PC-3 (cell line): Measurements from ENCODE around the gene PLEKHA1.

Source experiments
- CTCF ChIP-seq: fragments of 300-600 bp; sonication (generic); conservative IDR thresholded peaks from 2 replicates; pipeline ENCODE4 v1.5.1; 2017; ENCODE audit warnings: antibody characterized with exemption, low read depth, mild to moderate bottlenecking, low read length
- EZH2 ChIP-seq: fragments of 300-600 bp; sonication (generic); IDR thresholded peaks from one replicate; pipeline ENCODE4 v1.6.1; 2017; ENCODE audit warnings: antibody characterized with exemption, mild to moderate bottlenecking, low read length; ENCODE audit not compliant: unreplicated experiment
- EZH2phosphoT487 ChIP-seq: fragments of 300-600 bp; sonication (generic); IDR thresholded peaks from 2 replicates; pipeline ENCODE4 v1.6.1; 2018; ENCODE audit warnings: mild to moderate bottlenecking, antibody characterized with exemption, low read length, borderline replicate concordance

- TF ChIP-seq EZH2phosphoT487 (no peak), CTCF (no peak), EZH2 (no peak)
These were observed 105.8 kb downstream of the PLEKHA1 start for GRCh38 chr10:122480146-122480833.
